Measurements from ENCODE around the gene LNP1.

- TF ChIP-seq POLR2A (IDR thresholded peaks at IDR 0.05): no peak
- TF ChIP-seq POLR2AphosphoS5 (IDR thresholded peaks at IDR 0.05): no peak
- TF ChIP-seq CTCF (IDR thresholded peaks at IDR 0.05): no peak
- TF ChIP-seq EP300 (IDR thresholded peaks at IDR 0.05): no peak
Measured at GRCh38 chr3:100458814-100459213, 57.5 kb downstream of the LNP1 start.
